Measurements from ENCODE around the gene ANAPC1.
"Not testable (repeated sequence)": the region's sequence is repeated elsewhere in the genome, so short reads cannot be mapped to it uniquely, and the experiment has no call there.

The ANAPC1 gene

DNA sequence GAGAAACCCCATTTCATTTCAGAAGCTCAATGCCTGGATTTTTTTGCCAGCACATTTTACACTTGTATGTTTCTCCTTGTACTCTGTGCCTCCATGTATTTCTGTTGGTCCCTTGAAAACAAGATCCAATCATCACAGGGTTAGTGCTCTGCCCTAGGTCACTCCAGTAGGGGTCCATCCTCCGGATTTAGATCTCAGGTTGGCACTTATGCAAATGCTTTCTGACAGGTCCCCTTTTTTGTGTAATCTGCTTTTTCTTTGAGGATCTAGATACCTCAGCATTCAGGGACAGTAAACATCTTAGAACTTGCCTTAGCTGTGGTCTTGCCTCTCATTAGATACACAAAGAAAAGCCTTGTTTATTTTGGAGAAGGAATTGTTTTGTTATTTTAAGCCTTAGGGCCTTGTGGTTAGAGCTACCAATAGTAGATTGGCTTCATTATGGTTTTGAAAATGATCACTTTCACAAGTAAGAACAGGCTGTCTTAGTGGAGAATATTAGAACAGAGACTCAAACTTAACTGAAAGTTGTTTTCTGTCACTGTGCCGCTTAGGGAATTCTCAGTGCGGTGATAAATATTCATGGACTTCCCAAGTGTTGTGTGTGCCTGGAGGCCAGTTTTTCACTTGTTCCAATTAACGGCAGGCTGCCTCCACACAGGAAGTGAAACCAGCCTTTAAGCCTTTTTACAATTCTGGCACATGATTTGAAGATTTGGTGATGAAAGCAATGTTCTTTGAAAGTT is 22.2 kb upstream of the ANAPC1 start:
- Histone ChIP-seq H2AFZ (ENCODE audit: low read length) (peak overlapping the region; percentile 76), H3K4me2 (ENCODE audit: low read depth, low read length, poor library complexity, severe bottlenecking) (peak overlapping the region; percentile 72), H3K4me1 (ENCODE audit: insufficient read depth, low read length, poor library complexity, severe bottlenecking) (peaks cover 32% of the 10 kb centered on the region), H3F3A (ENCODE audit: low read depth) (no peaks in the 10 kb centered on the region), H3K4me3 (ENCODE audit: low read length, poor library complexity, severe bottlenecking) (peak overlapping the region; percentile 51), H3K36me3 (ENCODE audit: insufficient read depth, low read length) (no peaks in the 10 kb centered on the region), H3K9ac (ENCODE audit: low read depth, low read length, poor library complexity, severe bottlenecking) (peak overlapping the region; percentile 59), H3K27me3 (ENCODE audit: insufficient read depth, low read length, poor library complexity, severe bottlenecking) (no peaks in the 10 kb centered on the region), H3K79me2 (ENCODE audit: insufficient read depth, low read length) (peaks cover 19% of the 10 kb centered on the region; the same call in 1 of the 2 replicates), H4K20me1 (ENCODE audit: insufficient read depth, low read length, poor library complexity, severe bottlenecking) (no peaks in the 10 kb centered on the region), H3K9me3 (ENCODE audit: insufficient read depth, low read depth, low read length) (no peaks in the 10 kb centered on the region), H3K9me2 (replicated peaks; ENCODE audit: low read depth, low read length) (no peaks in the 10 kb centered on the region)
- no peak for TF ChIP-seq EZH2phosphoT487 (IDR thresholded peaks at IDR 0.05; ENCODE audit: borderline replicate concordance)
- TF ChIP-seq, protein P1, sequence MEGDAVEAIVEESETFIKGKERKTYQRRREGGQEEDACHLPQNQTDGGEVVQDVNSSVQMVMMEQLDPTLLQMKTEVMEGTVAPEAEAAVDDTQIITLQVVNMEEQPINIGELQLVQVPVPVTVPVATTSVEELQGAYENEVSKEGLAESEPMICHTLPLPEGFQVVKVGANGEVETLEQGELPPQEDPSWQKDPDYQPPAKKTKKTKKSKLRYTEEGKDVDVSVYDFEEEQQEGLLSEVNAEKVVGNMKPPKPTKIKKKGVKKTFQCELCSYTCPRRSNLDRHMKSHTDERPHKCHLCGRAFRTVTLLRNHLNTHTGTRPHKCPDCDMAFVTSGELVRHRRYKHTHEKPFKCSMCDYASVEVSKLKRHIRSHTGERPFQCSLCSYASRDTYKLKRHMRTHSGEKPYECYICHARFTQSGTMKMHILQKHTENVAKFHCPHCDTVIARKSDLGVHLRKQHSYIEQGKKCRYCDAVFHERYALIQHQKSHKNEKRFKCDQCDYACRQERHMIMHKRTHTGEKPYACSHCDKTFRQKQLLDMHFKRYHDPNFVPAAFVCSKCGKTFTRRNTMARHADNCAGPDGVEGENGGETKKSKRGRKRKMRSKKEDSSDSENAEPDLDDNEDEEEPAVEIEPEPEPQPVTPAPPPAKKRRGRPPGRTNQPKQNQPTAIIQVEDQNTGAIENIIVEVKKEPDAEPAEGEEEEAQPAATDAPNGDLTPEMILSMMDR (conservative IDR thresholded peaks at IDR 0.05; ENCODE audit: low read length), result no peak

DNA sequence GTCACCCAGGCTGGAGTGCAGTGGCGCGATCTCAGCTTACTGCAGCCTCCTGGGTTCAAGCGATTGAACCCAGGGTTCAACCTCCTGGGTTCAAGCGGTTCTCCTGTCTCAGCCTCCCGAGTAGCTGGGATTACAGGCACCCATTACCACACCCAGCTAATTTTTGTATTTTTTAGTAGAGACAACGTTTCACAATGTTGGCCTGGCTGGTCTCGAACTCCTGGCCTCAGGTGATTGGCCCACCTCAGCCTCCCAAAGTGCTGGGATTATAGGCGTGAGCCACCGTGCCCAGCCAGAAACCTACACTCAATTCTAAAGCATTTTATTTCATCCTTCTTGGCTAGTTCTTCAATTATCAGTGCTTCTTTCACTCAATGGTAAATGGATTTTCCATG is 21.5 kb upstream of the ANAPC1 start:
- not testable (repeated sequence) for H3K9me3 ChIP-seq (ENCODE audit: insufficient read depth, low read depth, low read length); H4K20me1 ChIP-seq (ENCODE audit: insufficient read depth, low read length, poor library complexity, severe bottlenecking); H3K9me2 ChIP-seq (replicated peaks; ENCODE audit: low read depth, low read length); H2AFZ ChIP-seq (ENCODE audit: low read length); H3K36me3 ChIP-seq (ENCODE audit: insufficient read depth, low read length); H3F3A ChIP-seq (ENCODE audit: low read depth); H3K27me3 ChIP-seq (ENCODE audit: insufficient read depth, low read length, poor library complexity, severe bottlenecking)
- Histone ChIP-seq H3K79me2 (ENCODE audit: insufficient read depth, low read length) (peaks cover 19% of the 10 kb centered on the region; the same call in 1 of the 2 replicates), H3K9ac (ENCODE audit: low read depth, low read length, poor library complexity, severe bottlenecking) (peak overlapping the region; percentile 59), H3K4me3 (ENCODE audit: low read length, poor library complexity, severe bottlenecking) (peak overlapping the region; percentile 51), H3K4me1 (ENCODE audit: insufficient read depth, low read length, poor library complexity, severe bottlenecking) (peaks cover 34% of the 10 kb centered on the region), H3K4me2 (ENCODE audit: low read depth, low read length, poor library complexity, severe bottlenecking) (peak overlapping the region; percentile 72)

- Histone ChIP-seq H3K9me3 (ENCODE audit: insufficient read depth, low read depth, low read length) (no peaks in the 10 kb centered on the region), H3K4me1 (ENCODE audit: insufficient read depth, low read length, poor library complexity, severe bottlenecking) (peaks cover 39% of the 10 kb centered on the region), H4K20me1 (ENCODE audit: insufficient read depth, low read length, poor library complexity, severe bottlenecking) (no peaks in the 10 kb centered on the region), H3K9me2 (replicated peaks; ENCODE audit: low read depth, low read length) (no peaks in the 10 kb centered on the region), H3K4me3 (ENCODE audit: low read length, poor library complexity, severe bottlenecking) (no peak overlapping the region), H2AFZ (ENCODE audit: low read length) (no peak overlapping the region), H3K9ac (ENCODE audit: low read depth, low read length, poor library complexity, severe bottlenecking) (no peak overlapping the region), H3K36me3 (ENCODE audit: insufficient read depth, low read length) (no peaks in the 10 kb centered on the region), H3K79me2 (ENCODE audit: insufficient read depth, low read length) (peaks cover 19% of the 10 kb centered on the region; the same call in 1 of the 2 replicates), H3K27me3 (ENCODE audit: insufficient read depth, low read length, poor library complexity, severe bottlenecking) (no peaks in the 10 kb centered on the region), H3K4me2 (ENCODE audit: low read depth, low read length, poor library complexity, severe bottlenecking) (no peak overlapping the region), H3F3A (ENCODE audit: low read depth) (peaks cover 7% of the 10 kb centered on the region)
- no peak for TF ChIP-seq EZH2phosphoT487 (IDR thresholded peaks at IDR 0.05; ENCODE audit: borderline replicate concordance)
- TF ChIP-seq, protein P1 (conservative IDR thresholded peaks at IDR 0.05; ENCODE audit: low read length), result no peak
Measured at GRCh38 chr2:111904726-111905474, 20.9 kb upstream of the ANAPC1 start.
